SK-N-SH (cell line): ENCODE data around the gene GNG10. TPM values are rescaled to one million over a fixed set of nuclear protein-coding genes. Genes with fewer than 3 reads are reported as not detected.

ENCODE experiments used
- CTCF ChIA-PET: fragments of 300-600, 350-600 bp; formaldehyde crosslinking; extraction: SDS; loops from one replicate; lab custom pipeline; 2021; lab: Yijun Ruan, JAX
- POLR2A ChIA-PET: fragments of 350-600 bp; sonication (Branson Sonifier 250); formaldehyde crosslinking; extraction: SDS; loops from one replicate; lab custom pipeline; 2020; ENCODE audit warnings: antibody characterized with exemption, inconsistent platforms; lab: Yijun Ruan, JAX
- DNase-seq: peaks from one replicate; pipeline ENCODE4 v3.0.0; 2012
- H2AFZ ChIP-seq: fragments of 200-600 bp; sonication (generic); 2 replicates; pipeline ENCODE4 v1.8.1; 2016; ENCODE audit warnings: antibody characterized with exemption, mild to moderate bottlenecking, low read depth
- H3F3A ChIP-seq: fragments of 200-600 bp; sonication (generic); replicated peaks from 2 replicates; pipeline ENCODE3; 2016; ENCODE audit warnings: antibody characterized with exemption, mild to moderate bottlenecking; ENCODE audit not compliant: insufficient read depth
- H3K27ac ChIP-seq, 2 experiments: fragments of 200-500 bp in 1 of 2; fragments of 200-600 bp in 1 of 2; sonication (Bioruptor generic) in 1 of 2; sonication (generic), shearing (Covaris generic) in 1 of 2; 2 replicates each; pipeline versions ENCODE4 v1.5.1 to v1.6.1; 2014 to 2016; ENCODE audit warnings: low read depth in 2 of 2, inconsistent platforms in 1 of 2, low read length in 1 of 2, mild to moderate bottlenecking in 1 of 2, mixed read lengths in 1 of 2
- H3K27me3 ChIP-seq: fragments of 200-600 bp; sonication (generic), shearing (Covaris generic); 2 replicates; pipeline ENCODE4 v1.6.1; 2016; ENCODE audit warnings: mixed run types; ENCODE audit not compliant: insufficient read depth
- H3K36me3 ChIP-seq, 2 experiments: fragments of 200-500 bp in 1 of 2; fragments of 200-600 bp in 1 of 2; sonication (Bioruptor generic) in 1 of 2; sonication (generic) in 1 of 2; replicated peaks in 1 of 2; 2 replicates each; pipeline versions ENCODE3 to v1.5.1; 2014 to 2016; ENCODE audit warnings: low read length in 1 of 2, mild to moderate bottlenecking in 1 of 2; ENCODE audit not compliant: insufficient read depth in 2 of 2, control insufficient read depth in 1 of 2
- H3K4me1 ChIP-seq, 2 experiments: fragments of 200-500 bp in 1 of 2; fragments of 200-600 bp in 1 of 2; sonication (Bioruptor generic) in 1 of 2; sonication (generic), shearing (Covaris generic) in 1 of 2; 2 replicates each; pipeline versions ENCODE4 v1.5.1 to v1.6.1; 2014 to 2016; ENCODE audit warnings: low read depth in 1 of 2, low read length in 1 of 2, mixed run types in 1 of 2; ENCODE audit not compliant: insufficient read depth in 2 of 2, control insufficient read depth in 1 of 2
- H3K4me2 ChIP-seq: fragments of 200-600 bp; sonication (generic), shearing (Covaris generic); 2 replicates; pipeline ENCODE4 v1.6.1; 2017; ENCODE audit warnings: mixed run types
- H3K4me3 ChIP-seq, 2 experiments: fragments of 200-500 bp in 1 of 2; fragments of 200-600 bp in 1 of 2; sonication (Bioruptor generic) in 1 of 2; sonication (generic), shearing (Covaris generic) in 1 of 2; 2 replicates each; pipeline versions ENCODE4 v1.5.1 to v1.8.1; 2014 to 2016; ENCODE audit warnings: low read depth in 2 of 2, inconsistent platforms in 1 of 2, low read length in 1 of 2, mild to moderate bottlenecking in 1 of 2, mixed read lengths in 1 of 2, moderate library complexity in 1 of 2
- H3K79me2 ChIP-seq: fragments of 200-600 bp; sonication (generic); 2 replicates; pipeline ENCODE4 v1.8.1; 2017; ENCODE audit warnings: mild to moderate bottlenecking; ENCODE audit not compliant: insufficient read depth
- H3K9ac ChIP-seq: fragments of 200-600 bp; sonication (generic); 2 replicates; pipeline ENCODE4 v1.6.1; 2017; ENCODE audit warnings: mixed run types
- H3K9me2 ChIP-seq: fragments of 200-600 bp; sonication (generic); 2 replicates; pipeline ENCODE4 v1.6.1; 2017; ENCODE audit warnings: mixed run types
- H3K9me3 ChIP-seq: fragments of 200-600 bp; sonication (generic); 2 replicates; pipeline ENCODE4 v1.6.1; 2017; ENCODE audit warnings: mixed run types, mild to moderate bottlenecking, moderate library complexity
- H4K20me1 ChIP-seq: fragments of 200-600 bp; sonication (generic); 2 replicates; pipeline ENCODE4 v1.6.1; 2017; ENCODE audit warnings: mild to moderate bottlenecking, mixed run types; ENCODE audit not compliant: insufficient read depth
- CHD2 ChIP-seq: fragments of 150-350 bp; IDR thresholded peaks from 2 replicates; pipeline ENCODE4 v1.6.1; 2018; ENCODE audit warnings: low read length; ENCODE audit not compliant: partially characterized antibody
- GATA2 ChIP-seq: sonication (generic); formaldehyde crosslinking; IDR thresholded peaks from 2 replicates; pipeline ENCODE4 v1.5.0; 2020; ENCODE audit warnings: mild to moderate bottlenecking, missing genetic modification reagents
- JUND ChIP-seq: IDR thresholded peaks from 2 replicates; pipeline ENCODE4 v1.4.0; 2012
- MEF2A ChIP-seq: IDR thresholded peaks from 2 replicates; pipeline ENCODE4 v1.4.0; 2012; ENCODE audit warnings: low read depth, borderline replicate concordance
- RFX5 ChIP-seq: IDR thresholded peaks from 2 replicates; pipeline ENCODE4 v1.6.1; 2012; ENCODE audit warnings: mild to moderate bottlenecking, improper control_type of control experiment, low read length
- TCF12 ChIP-seq: IDR thresholded peaks from 2 replicates; pipeline ENCODE4 v1.4.0; 2012
- TEAD4 ChIP-seq: IDR thresholded peaks from 2 replicates; pipeline ENCODE4 v1.4.0; 2012; ENCODE audit warnings: mild to moderate bottlenecking, borderline replicate concordance; ENCODE audit not compliant: insufficient read depth
- WGBS: methylation state at CpG from one replicate; pipeline ENCODE4 v1.1.6; 2017; ENCODE audit warnings: low lambda C conversion rate; 5-methylcytosine and 5-hydroxymethylcytosine counted together
- polyA plus RNA-seq, 3 experiments: library from polyadenylated mRNA; depleted of rRNA; stranded (reverse); fragments of >200 nt; gene quantifications; 2 replicates each; pipeline ENCODE4 v1.2.3, GENCODE V29; 2012
- TF ChIP-seq, protein P1 (sequence below): IDR thresholded peaks from 2 replicates; pipeline ENCODE4 v1.6.1; 2012; ENCODE audit warnings: mild to moderate bottlenecking, low read depth, low read length, moderate library complexity
- TF ChIP-seq, protein P2 (sequence below): IDR thresholded peaks from 2 replicates; pipeline ENCODE4; 2012
- TF ChIP-seq, protein P3 (sequence below): fragments of 150-350 bp; IDR thresholded peaks from 2 replicates; pipeline ENCODE4 v1.6.1; 2016; ENCODE audit warnings: mild to moderate bottlenecking, low read depth, low read length
- TF ChIP-seq, protein P4 (sequence below): IDR thresholded peaks from 2 replicates; pipeline ENCODE4 v1.4.0; 2012; ENCODE audit warnings: low read depth, borderline replicate concordance

GNG10 gene
- polyA plus RNA-seq, 1 of the 3 experiments (the other 2 are of a cell fraction): 57.7 TPM

DNA sequence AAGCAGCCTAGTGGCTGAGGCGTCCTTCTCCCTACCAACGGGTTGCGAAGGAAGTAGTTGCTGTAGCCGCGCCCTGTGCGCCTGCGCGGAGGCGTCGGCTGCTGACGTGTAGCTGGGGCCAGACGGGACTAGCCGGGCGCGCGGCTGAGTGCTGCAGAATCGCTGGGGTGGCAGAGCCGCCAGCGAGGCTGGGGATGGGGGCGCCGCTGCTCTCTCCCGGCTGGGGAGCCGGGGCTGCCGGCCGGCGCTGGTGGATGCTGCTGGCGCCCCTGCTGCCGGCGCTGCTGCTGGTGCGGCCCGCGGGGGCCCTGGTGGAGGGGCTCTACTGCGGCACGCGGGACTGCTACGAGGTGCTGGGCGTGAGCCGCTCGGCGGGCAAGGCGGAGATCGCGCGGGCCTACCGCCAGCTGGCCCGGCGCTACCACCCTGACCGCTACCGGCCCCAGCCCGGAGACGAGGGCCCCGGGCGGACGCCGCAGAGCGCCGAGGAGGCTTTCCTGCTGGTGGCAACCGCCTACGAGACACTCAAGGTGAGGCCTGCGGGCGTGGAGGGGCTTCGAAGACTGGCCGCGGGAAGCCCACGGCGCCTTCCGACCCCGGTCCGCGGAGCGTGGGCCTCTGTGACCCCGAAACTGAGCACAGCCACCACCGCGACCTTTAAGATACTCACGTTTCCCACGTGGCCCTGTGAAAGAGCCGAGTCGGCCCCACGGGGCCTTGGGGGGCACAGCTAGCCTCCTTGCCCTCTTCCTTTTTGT lies 30.0 kb upstream of the GNG10 start, which contains the start of gene DNAJC25 (continued):
- TF ChIP-seq, protein P1, sequence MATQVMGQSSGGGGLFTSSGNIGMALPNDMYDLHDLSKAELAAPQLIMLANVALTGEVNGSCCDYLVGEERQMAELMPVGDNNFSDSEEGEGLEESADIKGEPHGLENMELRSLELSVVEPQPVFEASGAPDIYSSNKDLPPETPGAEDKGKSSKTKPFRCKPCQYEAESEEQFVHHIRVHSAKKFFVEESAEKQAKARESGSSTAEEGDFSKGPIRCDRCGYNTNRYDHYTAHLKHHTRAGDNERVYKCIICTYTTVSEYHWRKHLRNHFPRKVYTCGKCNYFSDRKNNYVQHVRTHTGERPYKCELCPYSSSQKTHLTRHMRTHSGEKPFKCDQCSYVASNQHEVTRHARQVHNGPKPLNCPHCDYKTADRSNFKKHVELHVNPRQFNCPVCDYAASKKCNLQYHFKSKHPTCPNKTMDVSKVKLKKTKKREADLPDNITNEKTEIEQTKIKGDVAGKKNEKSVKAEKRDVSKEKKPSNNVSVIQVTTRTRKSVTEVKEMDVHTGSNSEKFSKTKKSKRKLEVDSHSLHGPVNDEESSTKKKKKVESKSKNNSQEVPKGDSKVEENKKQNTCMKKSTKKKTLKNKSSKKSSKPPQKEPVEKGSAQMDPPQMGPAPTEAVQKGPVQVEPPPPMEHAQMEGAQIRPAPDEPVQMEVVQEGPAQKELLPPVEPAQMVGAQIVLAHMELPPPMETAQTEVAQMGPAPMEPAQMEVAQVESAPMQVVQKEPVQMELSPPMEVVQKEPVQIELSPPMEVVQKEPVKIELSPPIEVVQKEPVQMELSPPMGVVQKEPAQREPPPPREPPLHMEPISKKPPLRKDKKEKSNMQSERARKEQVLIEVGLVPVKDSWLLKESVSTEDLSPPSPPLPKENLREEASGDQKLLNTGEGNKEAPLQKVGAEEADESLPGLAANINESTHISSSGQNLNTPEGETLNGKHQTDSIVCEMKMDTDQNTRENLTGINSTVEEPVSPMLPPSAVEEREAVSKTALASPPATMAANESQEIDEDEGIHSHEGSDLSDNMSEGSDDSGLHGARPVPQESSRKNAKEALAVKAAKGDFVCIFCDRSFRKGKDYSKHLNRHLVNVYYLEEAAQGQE: 0 out of 2 replicates have a peak, but pooled peaks have one; percentile 17
- no peak for TF ChIP-seq RFX5
- TF ChIP-seq, protein P2, sequence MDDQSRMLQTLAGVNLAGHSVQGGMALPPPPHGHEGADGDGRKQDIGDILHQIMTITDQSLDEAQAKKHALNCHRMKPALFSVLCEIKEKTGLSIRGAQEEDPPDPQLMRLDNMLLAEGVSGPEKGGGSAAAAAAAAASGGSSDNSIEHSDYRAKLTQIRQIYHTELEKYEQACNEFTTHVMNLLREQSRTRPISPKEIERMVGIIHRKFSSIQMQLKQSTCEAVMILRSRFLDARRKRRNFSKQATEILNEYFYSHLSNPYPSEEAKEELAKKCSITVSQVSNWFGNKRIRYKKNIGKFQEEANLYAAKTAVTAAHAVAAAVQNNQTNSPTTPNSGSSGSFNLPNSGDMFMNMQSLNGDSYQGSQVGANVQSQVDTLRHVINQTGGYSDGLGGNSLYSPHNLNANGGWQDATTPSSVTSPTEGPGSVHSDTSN: no peak
- TF ChIP-seq TEAD4: no peak
- no peak for TF ChIP-seq MEF2A
- TF ChIP-seq, protein P3, sequence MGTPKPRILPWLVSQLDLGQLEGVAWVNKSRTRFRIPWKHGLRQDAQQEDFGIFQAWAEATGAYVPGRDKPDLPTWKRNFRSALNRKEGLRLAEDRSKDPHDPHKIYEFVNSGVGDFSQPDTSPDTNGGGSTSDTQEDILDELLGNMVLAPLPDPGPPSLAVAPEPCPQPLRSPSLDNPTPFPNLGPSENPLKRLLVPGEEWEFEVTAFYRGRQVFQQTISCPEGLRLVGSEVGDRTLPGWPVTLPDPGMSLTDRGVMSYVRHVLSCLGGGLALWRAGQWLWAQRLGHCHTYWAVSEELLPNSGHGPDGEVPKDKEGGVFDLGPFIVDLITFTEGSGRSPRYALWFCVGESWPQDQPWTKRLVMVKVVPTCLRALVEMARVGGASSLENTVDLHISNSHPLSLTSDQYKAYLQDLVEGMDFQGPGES: no peak
- no peak for TF ChIP-seq CHD2
- TF ChIP-seq GATA2 (CRISPR knock-in tag): no peak
- no peak for TF ChIP-seq JUND
- no peak; the same call in 1 of the 2 replicates for TF ChIP-seq TCF12

DNA sequence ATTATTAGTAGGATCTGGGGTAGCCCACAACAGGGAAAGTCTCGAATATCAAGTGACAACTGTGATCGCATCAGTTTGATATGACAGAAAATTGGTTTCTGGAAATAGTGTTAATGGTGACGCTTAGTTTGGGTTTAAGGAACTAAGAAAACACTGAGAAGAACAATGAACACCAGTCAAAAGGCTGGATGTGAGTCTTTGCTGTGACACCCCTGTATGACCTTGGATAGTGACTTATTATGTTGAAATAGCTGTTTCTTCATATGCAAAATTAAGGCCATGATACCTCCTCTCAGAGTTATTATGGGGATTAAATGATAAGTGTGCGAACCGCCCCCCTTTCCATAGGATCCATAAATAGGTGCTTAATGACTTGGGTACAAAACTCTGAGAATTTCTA lies 29.3 kb upstream of the GNG10 start:
- H3K79me2 ChIP-seq: peaks cover 59% of the 10 kb centered on the region
- POLR2A ChIA-PET: interaction anchor here (2.4 kb wide), 1 partner anchor 30 kb away, joined by 10 read pairs; the partner anchor contains the start of gene GNG10
- H4K20me1 ChIP-seq: peaks cover 28% of the 10 kb centered on the region

More for the DNA sequence above, 29.3 kb upstream of the GNG10 start:
- H3K9me3 ChIP-seq: no peaks in the 10 kb centered on the region
- H3K4me2 ChIP-seq: peak overlapping the region; percentile 97
- H3K27ac ChIP-seq: peak overlapping the region in 1 of 2 experiments; percentile 60; a peak in 1 of 4 replicates
- H3K36me3 ChIP-seq: no peaks in the 10 kb centered on the region
- no peak for DNase-seq
- peaks cover 5% of the 10 kb centered on the region for H3F3A ChIP-seq
- CTCF ChIA-PET: interaction anchor here (1.0 to 1.4 kb wide), 2 partner anchors 10 to 34 kb away, joined by 5 to 8 read pairs; no protein-coding TSS in a partner anchor
- TF ChIP-seq, protein P4, sequence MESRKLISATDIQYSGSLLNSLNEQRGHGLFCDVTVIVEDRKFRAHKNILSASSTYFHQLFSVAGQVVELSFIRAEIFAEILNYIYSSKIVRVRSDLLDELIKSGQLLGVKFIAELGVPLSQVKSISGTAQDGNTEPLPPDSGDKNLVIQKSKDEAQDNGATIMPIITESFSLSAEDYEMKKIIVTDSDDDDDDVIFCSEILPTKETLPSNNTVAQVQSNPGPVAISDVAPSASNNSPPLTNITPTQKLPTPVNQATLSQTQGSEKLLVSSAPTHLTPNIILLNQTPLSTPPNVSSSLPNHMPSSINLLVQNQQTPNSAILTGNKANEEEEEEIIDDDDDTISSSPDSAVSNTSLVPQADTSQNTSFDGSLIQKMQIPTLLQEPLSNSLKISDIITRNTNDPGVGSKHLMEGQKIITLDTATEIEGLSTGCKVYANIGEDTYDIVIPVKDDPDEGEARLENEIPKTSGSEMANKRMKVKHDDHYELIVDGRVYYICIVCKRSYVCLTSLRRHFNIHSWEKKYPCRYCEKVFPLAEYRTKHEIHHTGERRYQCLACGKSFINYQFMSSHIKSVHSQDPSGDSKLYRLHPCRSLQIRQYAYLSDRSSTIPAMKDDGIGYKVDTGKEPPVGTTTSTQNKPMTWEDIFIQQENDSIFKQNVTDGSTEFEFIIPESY: no peak
- 39% methylated on average over 5 of the region's 5 CpGs for whole genome bisulfite sequencing
- no peaks in the 10 kb centered on the region for H3K9me2 ChIP-seq
- H3K4me3 ChIP-seq: peak overlapping the region; percentile 90 to 97
- H2AFZ ChIP-seq: peak overlapping the region; percentile 60; the same call in 1 of the 2 replicates
- peaks cover 10 to 21% of the 10 kb centered on the region in 2 experiments; a peak in 3 of 4 replicates for H3K4me1 ChIP-seq
- no peaks in the 10 kb centered on the region for H3K27me3 ChIP-seq
- H3K9ac ChIP-seq: peak overlapping the region; percentile 82
